ENCODE results near the gene S100A8. TPM values are rescaled to one million over a fixed set of nuclear protein-coding genes. Genes with fewer than 3 reads are reported as not detected.

The S100A8 gene
- total RNA-seq, 1 experiment from 2014 or later = 1.4 TPM

GRCh38 chr1:153340356-153340755 is 50.5 kb downstream of the S100A8 start:
- H3K27ac ChIP-seq (ENCODE audit: low read depth, low read length) = no peak overlapping the region
- RAD21 ChIA-PET (ENCODE audit: low non-redundant PET in 1 of 2, low total read pairs in 2 of 2, uncharacterized antibody in 2 of 2, unreplicated experiment in 2 of 2) = no interaction called here
- CTCF ChIA-PET = no interaction called here
- H3K36me3 ChIP-seq (ENCODE audit: control insufficient read depth in 1 of 2, insufficient read depth in 2 of 2, low read length in 2 of 2) = no peaks in the 10 kb centered on the region
- no peaks in the 10 kb centered on the region for H3K9me3 ChIP-seq (ENCODE audit: control insufficient read depth in 1 of 2, insufficient read depth in 1 of 2, low read depth in 1 of 2, low read length in 2 of 2)
- ATAC-seq = no peak
- H4K20me1 ChIP-seq (ENCODE audit: insufficient read depth) = no peaks in the 10 kb centered on the region
- TF ChIP-seq MAX (IDR thresholded peaks at IDR 0.05) = no peak
- no peak for TF ChIP-seq EZH2phosphoT487 (IDR thresholded peaks at IDR 0.05; ENCODE audit: borderline replicate concordance)
- TF ChIP-seq TCF7L2 (IDR thresholded peaks at IDR 0.05; ENCODE audit: borderline replicate concordance, extremely low read depth, insufficient read depth, insufficient read length) = no peak
- TF ChIP-seq SIN3A (IDR thresholded peaks at IDR 0.05; ENCODE audit: low read depth) = no peak
- TF ChIP-seq JUND (IDR thresholded peaks at IDR 0.05) = no peak
- intact Hi-C loops (cut with micrococcal nuclease) = no loop called here
- DNase-seq (ENCODE audit: low read depth, low spot score) = no peak
- no TSS peak for BruUV-seq (replicated peaks)
- POLR2A ChIA-PET = no interaction called here
- peaks cover 27% of the 10 kb centered on the region for H3K27me3 ChIP-seq (ENCODE audit: insufficient read depth, low read length)
- no peak overlapping the region for H3K4me3 ChIP-seq (replicated peaks in 1 of 2; ENCODE audit: low read depth in 1 of 2, low read length in 2 of 2)
- H2AFZ ChIP-seq (ENCODE audit: low read depth, low read length, poor library complexity, severe bottlenecking) = no peak overlapping the region
- no peaks in the 10 kb centered on the region for H3K4me1 ChIP-seq (ENCODE audit: control insufficient read depth in 1 of 2, insufficient read depth in 2 of 2, low read length in 2 of 2)
- no peak overlapping the region for H3K9ac ChIP-seq (ENCODE audit: low read length)
- no peaks in the 10 kb centered on the region for H3K9me2 ChIP-seq (ENCODE audit: insufficient read depth)
- H3K4me2 ChIP-seq (ENCODE audit: low read length) = no peak overlapping the region
- H3K79me2 ChIP-seq (ENCODE audit: insufficient read depth, low read length) = no peaks in the 10 kb centered on the region

Other genes with a start within 250 kb of the S100A8 start
- not detected for gene SPRR2G, start 240.2 kb downstream of the S100A8 start, total RNA-seq (2021; ENCODE audit: unreplicated experiment)
- gene LELP1, start 187.6 kb downstream of the S100A8 start, total RNA-seq (2021; ENCODE audit: unreplicated experiment) = not detected
- not detected for gene PRR9, start 173.5 kb downstream of the S100A8 start, total RNA-seq (2021; ENCODE audit: unreplicated experiment)
- gene LORICRIN, start 131.4 kb downstream of the S100A8 start, total RNA-seq (2021; ENCODE audit: unreplicated experiment) = not detected
- gene PGLYRP3, start 78.1 kb downstream of the S100A8 start, total RNA-seq (2021; ENCODE audit: unreplicated experiment) = not detected
- gene PGLYRP4, start 42.2 kb downstream of the S100A8 start, total RNA-seq (2021; ENCODE audit: unreplicated experiment) = not detected
- 0.59 TPM for gene S100A9, start 33.2 kb downstream of the S100A8 start, total RNA-seq (2021; ENCODE audit: unreplicated experiment)
- gene S100A12, start 15.5 kb downstream of the S100A8 start, total RNA-seq (2021; ENCODE audit: unreplicated experiment) = not detected
- not detected for gene S100A7A, start 25.4 kb upstream of the S100A8 start, total RNA-seq (2021; ENCODE audit: unreplicated experiment)
- gene S100A7, start 69.6 kb upstream of the S100A8 start, total RNA-seq (2021; ENCODE audit: unreplicated experiment) = not detected
- 1,633 TPM for gene S100A6, start 144.9 kb upstream of the S100A8 start, total RNA-seq (2021; ENCODE audit: unreplicated experiment)
- 6.0 TPM for gene S100A5, start 149.9 kb upstream of the S100A8 start, total RNA-seq (2021; ENCODE audit: unreplicated experiment)
- 384 TPM for gene S100A4, start 154.7 kb upstream of the S100A8 start, total RNA-seq (2021; ENCODE audit: unreplicated experiment)
- gene S100A3, start 158.2 kb upstream of the S100A8 start, total RNA-seq (2021; ENCODE audit: unreplicated experiment) = 4.2 TPM
- 24.8 TPM for gene S100A2, start 174.8 kb upstream of the S100A8 start, total RNA-seq (2021; ENCODE audit: unreplicated experiment)
- 196 TPM for gene S100A16, start 222.1 kb upstream of the S100A8 start, total RNA-seq (2021; ENCODE audit: unreplicated experiment)
- gene S100A14, start 225.3 kb upstream of the S100A8 start, total RNA-seq (2021; ENCODE audit: unreplicated experiment) = 252 TPM
- gene S100A13, start 236.4 kb upstream of the S100A8 start, total RNA-seq (2021; ENCODE audit: unreplicated experiment) = 143 TPM
- 0.30 TPM for gene S100A1, start 237.4 kb upstream of the S100A8 start, total RNA-seq (2021; ENCODE audit: unreplicated experiment)
- 110 TPM for gene CHTOP, start 243.0 kb upstream of the S100A8 start, total RNA-seq (2021; ENCODE audit: unreplicated experiment)

Data from HCT116 (cell line).